ENCODE measurements around the gene ZNF91.

Gene ZNF91

GRCh38 chr19:23310729-23311211 lies 84.5 kb downstream of the ZNF91 start:
- no peak for TF ChIP-seq CTCF (IDR thresholded peaks at IDR 0.05)

- TF ChIP-seq CTCF (IDR thresholded peaks at IDR 0.05) = no peak
These were observed 85.3 kb downstream of the ZNF91 start for GRCh38 chr19:23309926-23310325.

GRCh38 chr19:23305555-23305954 lies 89.7 kb downstream of the ZNF91 start:
- no peak for TF ChIP-seq CTCF (IDR thresholded peaks at IDR 0.05)

- TF ChIP-seq CTCF (IDR thresholded peaks at IDR 0.05) = no peak
These were observed 91.0 kb downstream of the ZNF91 start for GRCh38 chr19:23304238-23304637.

GRCh38 chr19:23294141-23294540 lies 101.1 kb downstream of the ZNF91 start:
- TF ChIP-seq CTCF (IDR thresholded peaks at IDR 0.05) = no peak

All from LNCAP (cell line).